ENCODE data around the gene OTULIN. TPM values are rescaled to one million over a fixed set of nuclear protein-coding genes. Genes with fewer than 3 reads are reported as not detected.

Gene OTULIN
- total and polyA plus RNA-seq, 2 of the 13 experiments (the other 11 are each of a cell fraction or from before 2014, with no cell fraction given) = 7.0 to 34.8 TPM

DNA sequence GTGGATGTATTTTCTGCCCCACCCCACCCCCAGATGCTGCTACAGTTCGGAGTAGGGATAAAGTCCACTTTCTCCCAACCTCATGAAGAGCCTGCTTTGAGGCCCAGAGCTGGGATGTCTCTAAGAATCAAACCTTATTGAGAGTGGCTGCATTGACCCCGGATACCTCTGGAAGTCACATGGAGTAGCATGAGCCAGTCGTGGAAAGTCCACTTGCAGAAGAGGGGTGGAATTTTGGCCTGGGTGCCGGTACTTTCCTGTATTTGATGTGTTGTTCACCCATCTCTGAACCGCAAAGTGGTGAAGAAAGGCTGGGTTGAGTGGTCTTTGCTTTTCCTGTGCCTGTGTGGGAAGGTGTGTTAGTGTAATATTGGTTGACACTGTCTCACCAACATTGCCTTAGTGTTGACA, 3.7 kb downstream of the OTULIN start (continued):
- TF ChIP-seq ZIK1 (CRISPR knock-in tag; IDR thresholded peaks at IDR 0.05; ENCODE audit: borderline replicate concordance, low read depth) (no peak), RARG (CRISPR knock-in tag; IDR thresholded peaks at IDR 0.05; ENCODE audit: low read depth) (no peak), FOXK2 (IDR thresholded peaks at IDR 0.05) (no peak), HNF4A (CRISPR knock-in tag; IDR thresholded peaks at IDR 0.05) (peak; percentile 37; the same call in 1 of the 2 replicates), PHB2 (IDR thresholded peaks at IDR 0.05; ENCODE audit: partially characterized antibody) (no peak), DPF2 (CRISPR knock-in tag; IDR thresholded peaks at IDR 0.05; ENCODE audit: borderline replicate concordance, low read depth) (no peak), HHEX (CRISPR knock-in tag; IDR thresholded peaks at IDR 0.05) (no peak), KLF12 (CRISPR knock-in tag; IDR thresholded peaks at IDR 0.05; ENCODE audit: borderline replicate concordance) (no peak), ZNF317 (CRISPR knock-in tag; IDR thresholded peaks at IDR 0.05) (no peak), ZNF841 (CRISPR knock-in tag; IDR thresholded peaks at IDR 0.05; ENCODE audit: borderline replicate concordance) (no peak), RXRB (CRISPR knock-in tag; IDR thresholded peaks at IDR 0.05; ENCODE audit: borderline replicate concordance) (no peak), ARNTL (CRISPR knock-in tag; IDR thresholded peaks at IDR 0.05) (0 out of 2 replicates have a peak, but pooled peaks have one; percentile 43), SALL1 (CRISPR knock-in tag; IDR thresholded peaks at IDR 0.05) (peak; percentile 13; the same call in 1 of the 2 replicates), NRL (CRISPR knock-in tag; IDR thresholded peaks at IDR 0.05; ENCODE audit: borderline replicate concordance) (no peak), ZNF496 (CRISPR knock-in tag; IDR thresholded peaks at IDR 0.05; ENCODE audit: insufficient replicate concordance) (no peak), RAD51 (IDR thresholded peaks at IDR 0.05; ENCODE audit: borderline replicate concordance) (no peak), ZNF607 (CRISPR knock-in tag; IDR thresholded peaks at IDR 0.05; ENCODE audit: borderline replicate concordance) (no peak), ZNF44 (CRISPR knock-in tag; IDR thresholded peaks at IDR 0.05) (no peak)
- TF ChIP-seq, protein P1, sequence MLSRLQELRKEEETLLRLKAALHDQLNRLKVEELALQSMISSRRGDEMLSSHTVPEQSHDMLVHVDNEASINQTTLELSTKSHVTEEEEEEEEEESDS (CRISPR knock-in tag; IDR thresholded peaks at IDR 0.05; ENCODE audit: borderline replicate concordance) = no peak
- TF ChIP-seq, protein P2, sequence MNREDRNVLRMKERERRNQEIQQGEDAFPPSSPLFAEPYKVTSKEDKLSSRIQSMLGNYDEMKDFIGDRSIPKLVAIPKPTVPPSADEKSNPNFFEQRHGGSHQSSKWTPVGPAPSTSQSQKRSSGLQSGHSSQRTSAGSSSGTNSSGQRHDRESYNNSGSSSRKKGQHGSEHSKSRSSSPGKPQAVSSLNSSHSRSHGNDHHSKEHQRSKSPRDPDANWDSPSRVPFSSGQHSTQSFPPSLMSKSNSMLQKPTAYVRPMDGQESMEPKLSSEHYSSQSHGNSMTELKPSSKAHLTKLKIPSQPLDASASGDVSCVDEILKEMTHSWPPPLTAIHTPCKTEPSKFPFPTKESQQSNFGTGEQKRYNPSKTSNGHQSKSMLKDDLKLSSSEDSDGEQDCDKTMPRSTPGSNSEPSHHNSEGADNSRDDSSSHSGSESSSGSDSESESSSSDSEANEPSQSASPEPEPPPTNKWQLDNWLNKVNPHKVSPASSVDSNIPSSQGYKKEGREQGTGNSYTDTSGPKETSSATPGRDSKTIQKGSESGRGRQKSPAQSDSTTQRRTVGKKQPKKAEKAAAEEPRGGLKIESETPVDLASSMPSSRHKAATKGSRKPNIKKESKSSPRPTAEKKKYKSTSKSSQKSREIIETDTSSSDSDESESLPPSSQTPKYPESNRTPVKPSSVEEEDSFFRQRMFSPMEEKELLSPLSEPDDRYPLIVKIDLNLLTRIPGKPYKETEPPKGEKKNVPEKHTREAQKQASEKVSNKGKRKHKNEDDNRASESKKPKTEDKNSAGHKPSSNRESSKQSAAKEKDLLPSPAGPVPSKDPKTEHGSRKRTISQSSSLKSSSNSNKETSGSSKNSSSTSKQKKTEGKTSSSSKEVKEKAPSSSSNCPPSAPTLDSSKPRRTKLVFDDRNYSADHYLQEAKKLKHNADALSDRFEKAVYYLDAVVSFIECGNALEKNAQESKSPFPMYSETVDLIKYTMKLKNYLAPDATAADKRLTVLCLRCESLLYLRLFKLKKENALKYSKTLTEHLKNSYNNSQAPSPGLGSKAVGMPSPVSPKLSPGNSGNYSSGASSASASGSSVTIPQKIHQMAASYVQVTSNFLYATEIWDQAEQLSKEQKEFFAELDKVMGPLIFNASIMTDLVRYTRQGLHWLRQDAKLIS (CRISPR knock-in tag; IDR thresholded peaks at IDR 0.05) = no peak
- TF ChIP-seq, protein P3, sequence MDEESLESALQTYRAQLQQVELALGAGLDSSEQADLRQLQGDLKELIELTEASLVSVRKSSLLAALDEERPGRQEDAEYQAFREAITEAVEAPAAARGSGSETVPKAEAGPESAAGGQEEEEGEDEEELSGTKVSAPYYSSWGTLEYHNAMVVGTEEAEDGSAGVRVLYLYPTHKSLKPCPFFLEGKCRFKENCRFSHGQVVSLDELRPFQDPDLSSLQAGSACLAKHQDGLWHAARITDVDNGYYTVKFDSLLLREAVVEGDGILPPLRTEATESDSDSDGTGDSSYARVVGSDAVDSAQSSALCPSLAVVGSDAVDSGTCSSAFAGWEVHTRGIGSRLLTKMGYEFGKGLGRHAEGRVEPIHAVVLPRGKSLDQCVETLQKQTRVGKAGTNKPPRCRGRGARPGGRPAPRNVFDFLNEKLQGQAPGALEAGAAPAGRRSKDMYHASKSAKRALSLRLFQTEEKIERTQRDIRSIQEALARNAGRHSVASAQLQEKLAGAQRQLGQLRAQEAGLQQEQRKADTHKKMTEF (CRISPR knock-in tag; IDR thresholded peaks at IDR 0.05) = no peak
- TF ChIP-seq, protein P4, sequence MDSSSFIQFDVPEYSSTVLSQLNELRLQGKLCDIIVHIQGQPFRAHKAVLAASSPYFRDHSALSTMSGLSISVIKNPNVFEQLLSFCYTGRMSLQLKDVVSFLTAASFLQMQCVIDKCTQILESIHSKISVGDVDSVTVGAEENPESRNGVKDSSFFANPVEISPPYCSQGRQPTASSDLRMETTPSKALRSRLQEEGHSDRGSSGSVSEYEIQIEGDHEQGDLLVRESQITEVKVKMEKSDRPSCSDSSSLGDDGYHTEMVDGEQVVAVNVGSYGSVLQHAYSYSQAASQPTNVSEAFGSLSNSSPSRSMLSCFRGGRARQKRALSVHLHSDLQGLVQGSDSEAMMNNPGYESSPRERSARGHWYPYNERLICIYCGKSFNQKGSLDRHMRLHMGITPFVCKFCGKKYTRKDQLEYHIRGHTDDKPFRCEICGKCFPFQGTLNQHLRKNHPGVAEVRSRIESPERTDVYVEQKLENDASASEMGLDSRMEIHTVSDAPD (CRISPR knock-in tag; IDR thresholded peaks at IDR 0.05) = 0 out of 2 replicates have a peak, but pooled peaks have one; percentile 27
- TF ChIP-seq, protein P5, sequence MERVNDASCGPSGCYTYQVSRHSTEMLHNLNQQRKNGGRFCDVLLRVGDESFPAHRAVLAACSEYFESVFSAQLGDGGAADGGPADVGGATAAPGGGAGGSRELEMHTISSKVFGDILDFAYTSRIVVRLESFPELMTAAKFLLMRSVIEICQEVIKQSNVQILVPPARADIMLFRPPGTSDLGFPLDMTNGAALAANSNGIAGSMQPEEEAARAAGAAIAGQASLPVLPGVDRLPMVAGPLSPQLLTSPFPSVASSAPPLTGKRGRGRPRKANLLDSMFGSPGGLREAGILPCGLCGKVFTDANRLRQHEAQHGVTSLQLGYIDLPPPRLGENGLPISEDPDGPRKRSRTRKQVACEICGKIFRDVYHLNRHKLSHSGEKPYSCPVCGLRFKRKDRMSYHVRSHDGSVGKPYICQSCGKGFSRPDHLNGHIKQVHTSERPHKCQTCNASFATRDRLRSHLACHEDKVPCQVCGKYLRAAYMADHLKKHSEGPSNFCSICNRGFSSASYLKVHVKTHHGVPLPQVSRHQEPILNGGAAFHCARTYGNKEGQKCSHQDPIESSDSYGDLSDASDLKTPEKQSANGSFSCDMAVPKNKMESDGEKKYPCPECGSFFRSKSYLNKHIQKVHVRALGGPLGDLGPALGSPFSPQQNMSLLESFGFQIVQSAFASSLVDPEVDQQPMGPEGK (CRISPR knock-in tag; IDR thresholded peaks at IDR 0.05) = peak; percentile 44; the same call in 1 of the 2 replicates

All from HepG2 (cell line).